DMS79 treated with DMSO at 0.1 percent for 48 hours (cell line): ENCODE data around the gene PHKA1.
"Not testable (repeated sequence)": the region's sequence is repeated elsewhere in the genome, so short reads cannot be mapped to it uniquely, and the experiment has no call there.

ENCODE experiments used
- DNase-seq: peaks from one replicate; lab custom pipeline; 2025; lab: John Stamatoyannopoulos, UW

The PHKA1 gene

DNA sequence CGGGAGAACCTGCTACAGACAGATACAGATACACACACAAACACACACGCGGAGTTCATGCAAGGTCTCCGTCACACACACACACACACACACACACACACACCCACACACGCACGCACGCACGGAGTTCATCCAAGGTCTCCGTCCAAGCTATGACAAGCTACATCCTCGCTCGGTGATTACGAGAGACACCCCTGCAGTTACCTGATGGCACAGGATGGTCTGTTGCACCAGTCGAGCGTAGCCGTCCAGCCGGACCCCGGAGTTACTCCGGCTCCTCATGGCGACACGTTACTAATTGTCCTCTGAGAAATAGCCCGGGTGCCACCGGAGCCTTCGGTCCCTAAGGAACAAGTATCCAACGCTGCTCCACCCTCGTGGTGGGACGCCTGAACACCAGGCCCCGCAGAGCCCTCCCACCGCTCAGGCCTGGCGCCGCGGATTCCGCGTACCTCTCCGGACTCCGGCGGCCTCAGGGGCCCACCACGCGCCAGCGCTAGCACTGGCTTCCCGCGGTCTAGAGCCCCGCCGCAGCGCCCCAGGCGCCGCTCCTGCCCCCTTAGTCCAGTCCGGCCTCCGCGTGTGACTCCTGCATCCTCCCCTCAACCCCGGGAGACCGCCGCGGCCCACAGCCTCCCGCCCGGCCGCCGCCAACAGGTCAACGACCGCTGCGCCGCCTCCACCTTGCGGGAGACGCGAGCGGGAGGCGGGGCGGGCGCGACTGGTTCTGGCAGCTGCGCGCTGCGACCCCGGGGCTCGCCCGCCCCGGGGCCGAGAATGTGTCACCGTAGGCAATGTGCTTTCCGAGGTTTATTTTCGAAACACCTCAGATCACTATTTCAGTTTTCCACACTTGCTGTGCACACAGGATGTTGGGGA is at the start of gene PHKA1:
Gene PHKA1, minus strand, starts transcription at position 708 of the 879 bp plus-strand sequence. Its CDS starts 426 bp downstream, at position 282.
- peak; percentile 47 for DNase-seq

DNA sequence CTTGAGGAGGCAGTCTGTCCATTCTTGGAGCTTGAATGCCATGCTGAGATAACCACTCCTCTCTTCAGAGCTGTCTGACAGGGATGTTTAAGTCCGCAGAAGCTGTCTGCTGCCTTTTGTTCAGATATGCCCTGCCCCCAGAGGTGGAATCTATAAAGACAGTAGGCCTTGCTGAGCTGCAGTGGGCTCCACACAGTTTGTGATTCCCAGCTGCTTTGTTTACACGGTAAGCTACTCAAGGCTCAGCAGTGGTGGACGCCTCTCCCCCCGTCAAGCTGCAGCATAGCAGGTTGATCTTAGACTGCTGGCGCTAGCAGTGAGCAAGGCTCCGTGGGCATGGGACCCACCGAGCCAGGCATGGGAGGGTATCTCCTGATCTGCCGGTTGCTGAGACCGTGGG is 46.3 kb upstream of the PHKA1 start:
- DNase-seq: not testable (repeated sequence)

DNA sequence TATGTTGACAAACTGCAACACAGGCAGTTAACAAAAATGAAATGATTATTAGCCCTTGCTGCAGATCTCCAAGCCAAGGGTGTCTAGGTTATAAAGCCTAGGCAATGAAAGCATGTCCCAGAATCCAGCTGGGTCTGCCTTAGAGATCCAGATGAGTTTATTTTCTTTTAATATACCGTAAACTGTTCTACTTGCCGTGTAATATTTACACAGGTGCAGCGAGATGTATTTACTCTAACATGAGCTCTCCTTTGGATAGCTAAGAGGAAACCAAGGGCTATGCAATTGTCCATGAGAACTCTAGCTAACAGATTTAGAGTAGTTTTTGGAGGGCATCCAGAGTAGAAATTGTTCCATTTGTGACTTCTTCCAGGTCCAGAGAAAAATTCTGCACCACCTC is 34.4 kb upstream of the PHKA1 start:
- not testable (repeated sequence) for DNase-seq

DNA sequence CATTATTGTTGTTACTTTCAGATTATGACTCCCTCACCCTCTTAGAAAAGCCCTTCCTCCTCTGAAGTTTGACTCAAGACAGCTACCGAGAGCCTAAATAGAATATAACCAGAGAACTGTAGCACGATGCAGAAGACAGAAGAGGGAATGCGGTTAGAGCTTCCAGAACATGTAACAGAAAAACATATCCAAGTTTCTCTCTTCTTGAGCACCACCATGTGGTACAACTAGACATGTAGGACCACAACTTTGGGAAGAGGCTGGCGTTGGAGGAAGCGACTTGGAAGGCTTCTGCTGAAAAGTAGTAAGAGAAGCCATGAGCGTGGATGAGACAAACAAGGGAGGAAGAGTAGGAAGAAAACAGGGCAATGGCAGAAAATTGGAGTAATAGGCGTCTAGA is 31.4 kb upstream of the PHKA1 start:
- DNase-seq: not testable (repeated sequence)

DNA sequence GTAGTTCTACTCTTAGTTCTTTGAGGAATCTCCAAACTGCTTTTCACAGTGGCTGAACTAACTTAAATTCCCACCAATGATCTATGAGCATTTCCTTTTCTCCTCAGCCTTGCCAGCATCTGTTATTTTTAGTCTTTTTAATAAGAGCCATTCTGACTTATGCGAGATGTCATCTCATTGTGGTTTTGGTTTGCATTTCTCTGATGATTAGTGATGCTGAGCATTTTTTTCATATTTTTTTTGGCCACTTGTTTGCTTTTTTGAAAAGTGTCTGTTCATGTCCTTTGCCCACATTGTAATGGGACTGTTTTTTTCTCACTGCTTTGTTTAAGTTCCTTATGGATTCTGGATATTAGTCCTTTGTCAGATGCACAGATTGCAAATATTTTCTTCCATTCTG is 21.5 kb upstream of the PHKA1 start:
- DNase-seq: no peak

DNA sequence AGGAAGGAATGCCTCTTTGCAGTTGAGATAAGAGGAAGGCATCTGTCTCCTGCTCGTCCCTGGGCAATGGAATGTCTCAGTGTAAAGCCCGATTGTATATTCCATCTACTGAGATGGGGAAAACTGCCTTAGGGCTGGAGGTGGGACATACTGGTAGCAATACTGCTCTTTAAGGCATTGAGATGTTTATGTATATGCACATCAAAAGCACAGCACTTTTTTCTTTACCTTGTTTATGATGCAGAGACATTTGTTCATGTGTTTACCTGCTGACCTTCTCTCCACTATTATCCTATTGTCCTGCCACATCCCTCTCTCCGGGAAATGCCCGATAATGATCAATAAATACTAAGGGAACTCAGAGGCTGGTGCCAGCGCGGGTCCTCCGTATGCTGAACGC is 19.5 kb upstream of the PHKA1 start:
- not testable (repeated sequence) for DNase-seq

DNA sequence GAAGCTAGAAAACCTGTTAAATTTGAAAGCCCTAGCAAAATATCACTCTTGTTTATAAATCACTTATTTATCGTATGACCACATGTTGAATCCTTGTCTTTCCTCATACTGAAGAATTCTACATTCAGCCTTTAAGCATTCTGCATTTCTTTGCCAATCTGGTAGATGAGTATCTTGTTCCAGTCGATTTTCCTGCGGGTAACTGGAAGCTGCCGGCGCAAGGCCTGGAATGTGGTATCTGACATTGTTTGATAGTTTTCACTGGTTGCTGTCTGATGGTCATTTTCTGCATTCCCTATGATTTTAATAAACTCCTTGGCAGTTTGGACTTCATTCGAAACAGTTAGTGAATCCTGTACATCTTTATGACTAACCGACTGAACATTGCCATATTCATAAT is 13.7 kb upstream of the PHKA1 start:
- no peak for DNase-seq

DNA sequence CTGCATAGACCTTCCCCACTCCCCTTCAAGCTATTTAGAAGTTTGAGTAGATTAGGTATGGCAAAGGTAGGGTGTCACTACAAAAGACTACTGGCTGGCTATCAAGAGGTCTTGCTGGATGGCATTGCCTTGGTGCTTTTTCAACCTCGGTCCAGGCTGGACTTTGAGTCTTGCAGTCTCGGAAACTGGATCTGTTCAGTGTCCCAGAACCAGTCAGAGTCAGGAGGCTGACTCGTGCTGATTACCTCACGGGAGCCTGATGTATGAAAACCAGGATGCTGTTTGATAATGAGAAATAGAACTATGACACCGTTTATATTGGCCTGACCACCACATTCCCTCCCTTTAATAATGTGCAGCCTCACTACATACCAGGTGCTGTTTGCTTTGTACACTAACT is 2.7 kb upstream of the PHKA1 start:
- DNase-seq: no peak

DNA sequence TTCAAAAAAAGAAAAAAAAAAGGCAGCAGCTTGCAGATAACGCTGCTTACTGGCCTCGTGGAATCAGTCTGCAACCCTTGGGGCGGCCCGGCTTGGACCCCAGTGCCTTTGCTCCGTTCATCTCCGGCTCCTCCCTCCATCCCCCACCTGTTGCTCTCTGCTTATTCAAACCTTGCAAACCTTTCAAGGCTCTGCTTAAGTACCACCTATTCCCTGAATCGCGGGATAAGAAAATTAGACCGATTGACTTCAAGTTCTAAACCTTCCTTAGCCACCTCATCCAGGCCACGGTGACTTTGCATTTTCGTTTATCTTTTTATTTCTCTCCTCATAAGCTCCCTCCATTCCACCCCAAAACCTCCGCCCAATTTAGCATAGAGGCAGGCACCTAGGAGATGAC is 1.4 kb upstream of the PHKA1 start:
- DNase-seq: no peak

DNA sequence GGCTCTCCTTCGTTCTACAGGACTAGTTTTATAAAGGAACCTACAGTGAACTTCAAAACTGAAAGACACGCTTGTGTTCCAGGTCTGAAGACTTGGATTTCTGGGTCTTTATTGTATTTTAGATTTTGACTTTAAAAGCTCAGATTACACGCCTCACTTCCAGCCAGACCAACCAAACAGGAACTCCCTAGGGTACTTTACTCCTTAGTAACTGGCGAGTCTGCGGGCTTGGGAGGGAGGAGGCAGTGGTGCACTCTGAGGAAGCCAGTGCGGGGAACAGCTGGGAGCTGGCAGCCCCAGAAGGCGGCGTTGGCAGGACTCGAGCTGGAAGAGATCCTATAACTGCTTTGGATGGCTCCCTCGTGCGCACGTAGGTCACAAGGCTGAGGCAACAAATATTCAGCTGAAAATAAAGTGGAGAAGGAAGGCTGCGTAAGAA is 391 bp upstream of the PHKA1 start:
- DNase-seq: peak; percentile 50

DNA sequence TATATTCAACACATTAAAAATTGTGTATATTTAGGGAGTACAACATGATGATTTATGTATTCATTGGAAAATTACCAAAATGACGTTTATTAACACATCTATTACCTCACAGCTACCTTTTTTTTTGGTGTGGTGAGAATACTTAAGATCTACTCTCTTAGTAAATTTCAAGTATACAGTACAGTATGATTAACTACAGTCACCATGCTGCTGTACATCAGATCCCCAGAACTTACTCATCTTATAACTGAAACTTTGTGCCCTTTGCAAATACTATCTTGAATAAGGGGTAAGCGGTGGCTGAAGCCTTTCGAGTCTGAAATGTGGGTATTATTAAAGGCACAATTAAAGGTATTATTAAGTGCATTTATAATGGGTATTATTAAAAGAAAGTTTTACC is 976 bp downstream of the PHKA1 start:
- no peak for DNase-seq

DNA sequence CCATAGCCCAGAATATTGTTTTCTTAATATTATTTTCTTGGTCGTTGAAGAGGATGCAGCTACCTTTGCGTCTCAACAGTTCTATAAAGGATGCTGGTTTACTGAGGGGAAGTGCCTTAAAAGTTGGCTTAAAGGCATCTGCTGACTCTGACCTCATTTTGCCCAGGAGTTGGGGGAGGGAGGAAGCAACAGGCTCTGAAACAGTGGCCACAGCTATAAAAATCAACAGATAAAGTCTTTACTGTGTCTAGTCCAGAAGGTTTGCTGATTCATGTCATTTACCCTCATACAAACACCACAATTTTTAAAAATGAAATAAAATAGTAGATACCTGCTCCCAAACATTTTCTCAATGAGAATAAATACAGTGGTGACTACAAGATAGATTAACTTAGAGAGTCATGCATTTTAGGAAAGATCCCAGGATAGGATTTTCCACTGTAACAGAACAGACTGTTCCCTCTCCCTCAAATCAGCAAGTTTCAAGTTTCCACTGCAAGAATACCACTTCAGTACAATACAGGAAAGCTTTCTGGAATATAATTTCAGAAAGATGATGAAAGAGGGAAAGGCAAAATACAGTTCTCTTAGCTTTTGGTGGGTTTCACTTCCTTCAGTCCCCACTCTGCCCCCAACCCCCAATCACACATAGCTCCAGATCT is 1.9 kb downstream of the PHKA1 start:
- no peak for DNase-seq

DNA sequence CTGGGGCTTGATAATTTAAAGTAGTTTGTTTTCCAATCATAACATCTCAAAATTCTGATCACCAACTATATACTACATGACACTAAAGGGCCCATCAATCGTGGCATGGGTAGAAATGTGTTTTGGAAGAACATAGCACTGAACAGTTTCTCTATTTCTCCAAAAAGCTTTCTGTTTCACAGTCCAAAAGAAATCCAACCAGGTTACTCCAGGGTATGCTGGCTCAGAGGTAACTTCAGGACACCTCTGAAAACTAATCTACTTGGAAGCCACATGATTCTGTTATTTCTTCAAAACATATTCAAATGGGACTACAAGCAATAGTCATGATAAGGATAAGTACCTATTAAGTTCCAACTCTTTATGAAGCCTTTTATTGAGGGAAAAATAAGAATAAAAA is 8.3 kb downstream of the PHKA1 start:
- DNase-seq: no peak

DNA sequence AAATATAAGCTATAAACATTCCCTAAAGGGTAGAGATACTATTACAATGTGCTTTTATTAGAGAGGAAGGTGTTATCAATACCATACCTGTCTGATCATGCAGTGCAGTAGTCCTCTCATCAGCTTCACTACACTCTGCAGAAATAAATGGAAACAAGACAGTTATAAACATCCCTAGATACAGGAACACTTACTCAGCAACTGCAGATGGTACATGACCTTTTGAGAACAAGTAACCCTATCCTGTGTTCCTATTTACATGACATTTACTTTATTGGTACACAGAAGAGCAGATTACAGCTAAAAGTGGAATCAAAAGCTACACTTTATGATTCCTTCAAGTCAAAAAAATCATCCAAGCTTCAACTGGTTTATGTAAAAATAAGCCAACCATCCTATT is 9.0 kb downstream of the PHKA1 start:
- no peak for DNase-seq

DNA sequence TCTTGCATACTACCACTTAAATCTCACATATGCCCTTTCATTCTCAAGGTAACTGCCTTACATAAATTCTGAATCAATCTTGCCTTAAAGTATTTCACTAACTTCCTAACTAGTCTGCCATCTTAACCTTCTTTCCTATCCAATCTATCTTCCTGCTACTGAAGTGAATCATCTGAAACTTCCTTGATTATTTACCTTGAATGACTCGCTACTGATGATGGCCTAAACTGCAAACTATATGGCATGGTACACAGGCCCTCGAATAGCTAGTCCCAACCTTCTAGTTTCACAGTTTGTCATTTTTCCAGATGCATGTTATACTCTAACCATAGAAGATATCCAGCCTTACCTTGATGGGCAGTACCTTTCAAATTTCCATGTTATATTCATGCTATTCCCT is 19.9 kb downstream of the PHKA1 start:
- no peak for DNase-seq

DNA sequence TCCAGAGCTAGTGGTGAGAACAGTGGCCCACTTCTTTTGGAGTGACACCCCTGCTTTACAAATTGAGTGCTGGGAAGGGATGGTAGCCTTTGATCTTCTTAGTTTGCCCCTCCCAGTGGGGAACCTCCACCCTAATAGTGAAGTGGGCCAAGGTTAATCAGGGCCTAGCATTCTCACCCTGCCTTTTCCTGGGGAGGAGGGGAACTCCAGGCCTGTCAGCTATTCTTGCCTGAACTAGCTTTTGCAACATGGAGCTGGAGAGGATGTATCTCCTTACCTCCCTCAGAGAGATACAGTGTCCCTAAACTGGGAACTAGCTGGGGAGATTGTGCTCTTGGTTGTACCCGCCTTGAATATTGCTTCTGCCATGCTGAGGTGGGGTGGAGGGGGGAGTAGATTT is 20.6 kb downstream of the PHKA1 start:
- DNase-seq: no peak

DNA sequence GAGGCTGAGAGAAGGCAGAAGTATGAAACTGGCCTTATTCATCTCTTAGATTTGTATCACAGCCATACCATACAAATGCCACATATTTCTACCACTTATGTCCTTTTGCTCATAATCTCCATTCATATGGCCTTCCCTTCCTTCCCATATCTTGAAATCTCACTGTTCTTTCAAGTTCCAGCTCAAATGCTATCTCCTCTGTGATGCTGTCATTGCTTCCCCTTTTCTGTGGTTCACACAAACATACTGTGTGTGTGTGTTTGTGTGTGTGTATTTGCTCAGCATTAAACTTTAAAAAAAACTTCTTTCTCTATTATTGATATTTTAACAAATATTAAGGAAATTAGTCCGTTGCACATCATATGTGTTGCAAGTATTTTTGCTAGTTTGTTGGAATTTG is 26.7 kb downstream of the PHKA1 start:
- DNase-seq: no peak

DNA sequence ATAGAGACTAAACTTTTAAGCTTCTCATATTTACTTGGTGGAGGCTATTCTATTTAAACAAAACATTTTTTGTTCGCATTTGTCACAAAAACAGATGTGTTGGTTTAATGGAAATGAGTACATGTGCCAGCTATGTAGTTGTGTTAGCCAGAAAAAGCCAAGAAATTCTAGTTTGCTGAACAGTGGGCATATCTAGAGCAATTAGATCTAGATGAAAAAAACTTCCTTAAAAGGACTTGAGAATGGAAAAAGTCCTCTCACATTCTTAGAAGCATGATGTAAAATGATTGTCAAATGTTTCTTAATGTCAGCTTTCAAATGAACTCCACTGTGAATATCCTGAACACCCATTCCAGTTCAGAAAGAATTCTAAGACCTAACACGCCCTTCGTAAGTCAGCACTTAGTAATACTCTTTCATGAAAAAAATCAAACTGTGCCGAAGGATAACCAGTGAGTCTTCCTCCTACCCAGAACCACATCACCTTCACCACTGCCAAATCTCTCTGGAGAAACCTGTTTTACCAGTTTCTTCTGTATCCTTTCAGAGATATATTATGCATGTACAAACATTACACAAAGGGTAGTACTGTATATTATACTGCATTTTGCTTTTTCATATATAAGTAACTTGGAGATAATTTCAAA is 28.2 kb downstream of the PHKA1 start:
- peak; percentile 1 for DNase-seq

DNA sequence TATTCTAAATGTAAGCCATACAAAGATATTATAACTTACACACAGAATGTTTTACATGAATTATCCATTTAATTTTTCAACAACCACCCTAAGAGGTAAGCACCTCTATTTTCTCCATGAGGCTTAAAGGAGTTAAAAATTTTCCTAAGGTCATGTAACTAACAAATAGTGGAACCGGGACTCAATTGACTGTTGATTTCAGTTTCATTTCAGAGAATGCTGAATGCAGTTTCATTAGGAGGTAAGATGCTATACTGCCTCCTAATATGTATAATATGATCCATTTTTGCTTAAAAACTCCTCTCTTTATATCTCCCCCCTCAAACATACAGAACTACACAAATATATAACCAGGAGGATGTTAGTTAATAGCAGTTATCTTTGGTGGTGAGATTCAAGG is 29.1 kb downstream of the PHKA1 start:
- DNase-seq: no peak

DNA sequence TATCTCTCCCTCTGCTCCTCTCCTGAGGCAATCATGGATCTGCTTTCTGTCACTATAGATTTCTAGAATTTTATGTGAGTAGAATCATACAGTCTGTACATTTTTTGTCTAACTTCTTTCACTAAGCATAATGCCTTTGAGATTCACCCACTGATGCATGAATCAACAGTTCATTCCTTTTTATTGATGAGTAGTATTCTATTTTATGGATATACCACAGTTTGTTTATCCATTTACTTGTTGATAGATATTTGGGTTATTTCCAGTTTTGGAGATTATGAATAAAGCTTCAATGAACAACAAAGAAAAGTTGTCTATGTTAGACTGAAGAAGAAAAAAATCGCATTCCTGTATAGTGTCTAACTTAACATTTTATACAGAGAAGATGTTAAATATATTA is 30.5 kb downstream of the PHKA1 start:
- no peak for DNase-seq

DNA sequence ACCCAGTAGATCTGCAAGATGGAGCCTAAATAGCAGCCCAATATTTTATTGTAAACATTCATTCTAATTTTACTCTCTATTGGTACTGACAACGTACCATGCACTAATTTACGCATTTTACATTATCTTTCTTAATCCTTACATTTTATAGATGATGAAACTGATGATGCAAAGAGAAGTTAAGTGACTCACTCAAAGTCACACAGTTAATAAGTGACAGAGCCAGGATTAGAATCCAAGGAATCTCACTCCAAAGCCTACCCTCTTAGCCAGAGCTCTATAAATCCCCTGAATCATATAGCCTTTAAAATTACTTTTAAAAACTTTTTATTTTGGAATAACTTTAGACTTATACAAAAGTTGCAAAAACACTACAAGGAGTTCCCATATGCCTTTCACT is 37.6 kb downstream of the PHKA1 start:
- no peak for DNase-seq

DNA sequence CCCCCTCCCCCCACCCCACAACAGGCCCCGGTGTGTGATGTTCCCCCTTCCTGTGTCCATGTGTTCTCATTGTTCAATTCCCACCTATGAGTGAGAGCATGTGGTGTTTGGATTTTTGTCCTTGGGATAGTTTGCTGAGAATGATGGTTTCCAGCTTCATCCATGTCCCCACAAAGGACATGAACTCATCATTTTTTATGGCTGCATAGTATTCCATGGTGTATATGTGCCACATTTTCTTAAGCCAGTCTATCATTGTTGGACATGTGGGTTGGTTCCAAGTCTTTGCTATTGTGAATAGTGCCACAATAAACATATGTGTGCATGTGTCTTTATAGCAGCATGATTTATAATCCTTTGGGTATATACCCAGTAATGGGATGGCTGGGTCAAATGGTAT is 40.2 kb downstream of the PHKA1 start:
- DNase-seq: not testable (repeated sequence)

DNA sequence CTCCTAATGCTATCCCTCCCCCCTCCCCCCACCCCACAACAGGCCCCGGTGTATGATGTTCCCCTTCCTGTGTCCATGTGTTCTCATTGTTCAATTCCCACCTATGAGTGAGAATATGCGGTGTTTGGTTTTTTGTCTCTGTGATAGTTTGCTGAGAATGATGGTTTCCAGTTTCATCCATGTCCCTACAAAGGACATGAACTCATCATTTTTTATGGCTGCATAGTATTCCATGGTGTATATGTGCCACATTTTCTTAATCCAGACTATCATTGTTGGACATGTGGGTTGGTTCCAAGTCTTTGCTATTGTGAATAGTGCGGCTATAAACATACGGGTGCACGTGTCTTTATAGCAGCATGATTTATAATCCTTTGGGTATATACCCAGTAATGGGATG is 44.6 kb downstream of the PHKA1 start:
- not testable (repeated sequence) for DNase-seq
